ENCODE results near the gene MNX1.

- TF ChIP-seq CTCF (IDR thresholded peaks at IDR 0.05 in 2 of 3, conservative IDR thresholded peaks at IDR 0.05 in 1 of 3; ENCODE audit: control insufficient read depth in 2 of 3, extremely low read depth in 1 of 3, insufficient read depth in 1 of 3, low read depth in 3 of 3, low read length in 3 of 3) (no peak), SRF (IDR thresholded peaks at IDR 0.05; ENCODE audit: low read depth in 2 of 2, low read length in 2 of 2) (no peak), EP300 (IDR thresholded peaks at IDR 0.05; ENCODE audit: borderline replicate concordance in 1 of 2, control insufficient read depth in 1 of 2, low read depth in 2 of 2, low read length in 2 of 2) (no peak), EZH2 (IDR thresholded peaks at IDR 0.05; ENCODE audit: borderline replicate concordance, control insufficient read depth, low read depth, low read length) (no peak), FOS (IDR thresholded peaks at IDR 0.05; ENCODE audit: borderline replicate concordance, extremely low read depth, insufficient read length) (no peak), BMI1 (IDR thresholded peaks at IDR 0.05; ENCODE audit: borderline replicate concordance) (no peak), ELK1 (IDR thresholded peaks at IDR 0.05; ENCODE audit: low read depth, low read length) (no peak), GATAD2B (conservative IDR thresholded peaks at IDR 0.05; ENCODE audit: low read depth) (no peak), FOXM1 (IDR thresholded peaks at IDR 0.05; ENCODE audit: low read depth, low read length) (no peak), HDAC2 (IDR thresholded peaks at IDR 0.05) (no peak)
Measured at GRCh38 chr7:157041514-157042277, 31.2 kb upstream of the MNX1 start.
